ENCODE measurements around the gene ZNF385B. TPM values are rescaled to one million over a fixed set of nuclear protein-coding genes. Genes with fewer than 3 reads are reported as not detected.

ZNF385B gene
- polyA plus RNA-seq, 1 donor (not counting 4 experiments of a cell fraction or from before 2014, with no cell fraction given): 0.17 TPM

DNA sequence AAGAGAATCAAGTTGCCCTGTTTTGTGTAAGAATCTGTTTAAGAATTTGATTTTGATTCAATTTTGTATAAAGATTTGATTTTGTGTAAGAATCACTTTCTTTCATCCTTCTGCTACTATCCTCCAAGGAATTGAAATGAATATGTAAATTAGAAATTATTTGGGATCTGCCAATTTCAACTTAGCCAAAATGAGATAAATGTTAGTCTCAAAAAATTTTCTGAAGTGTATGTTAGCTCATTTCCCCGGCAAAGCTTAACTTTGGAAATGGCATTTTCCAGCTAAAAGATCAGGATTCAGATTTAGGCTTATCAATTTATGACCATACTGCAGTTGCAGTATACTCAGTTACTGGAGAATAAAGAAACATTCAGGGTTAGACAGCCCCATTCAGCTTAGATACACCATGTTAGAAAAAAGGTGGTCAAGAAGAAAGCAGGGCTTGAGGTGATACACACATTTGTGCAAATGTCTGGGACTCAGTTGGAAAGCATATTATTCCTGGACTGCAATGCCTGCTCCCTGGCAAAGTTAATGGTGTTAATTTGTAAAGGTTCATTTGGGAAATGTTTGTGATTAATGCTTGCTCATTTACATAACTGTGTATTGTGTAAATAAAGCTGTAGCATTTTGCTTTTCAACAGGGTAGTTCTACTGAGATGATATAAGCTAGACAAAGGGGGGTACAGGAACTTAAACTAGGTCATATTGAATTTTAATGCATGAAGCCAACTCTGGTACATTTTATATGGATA, 349.0 kb downstream of the ZNF385B start:
- DNase-seq (ENCODE audit: low read depth, low spot score) (no peak), FAIRE-seq (no peak)
- H3K27ac ChIP-seq (ENCODE audit: control insufficient read depth, insufficient read depth, low read length): no peak overlapping the region
- H3K79me2 ChIP-seq (ENCODE audit: control insufficient read depth, insufficient read depth, low read length): no peaks in the 10 kb centered on the region
- no peaks in the 10 kb centered on the region for H3K4me1 ChIP-seq (ENCODE audit: control insufficient read depth, extremely low read depth, insufficient read depth, low read length)
- TF ChIP-seq, protein P1, sequence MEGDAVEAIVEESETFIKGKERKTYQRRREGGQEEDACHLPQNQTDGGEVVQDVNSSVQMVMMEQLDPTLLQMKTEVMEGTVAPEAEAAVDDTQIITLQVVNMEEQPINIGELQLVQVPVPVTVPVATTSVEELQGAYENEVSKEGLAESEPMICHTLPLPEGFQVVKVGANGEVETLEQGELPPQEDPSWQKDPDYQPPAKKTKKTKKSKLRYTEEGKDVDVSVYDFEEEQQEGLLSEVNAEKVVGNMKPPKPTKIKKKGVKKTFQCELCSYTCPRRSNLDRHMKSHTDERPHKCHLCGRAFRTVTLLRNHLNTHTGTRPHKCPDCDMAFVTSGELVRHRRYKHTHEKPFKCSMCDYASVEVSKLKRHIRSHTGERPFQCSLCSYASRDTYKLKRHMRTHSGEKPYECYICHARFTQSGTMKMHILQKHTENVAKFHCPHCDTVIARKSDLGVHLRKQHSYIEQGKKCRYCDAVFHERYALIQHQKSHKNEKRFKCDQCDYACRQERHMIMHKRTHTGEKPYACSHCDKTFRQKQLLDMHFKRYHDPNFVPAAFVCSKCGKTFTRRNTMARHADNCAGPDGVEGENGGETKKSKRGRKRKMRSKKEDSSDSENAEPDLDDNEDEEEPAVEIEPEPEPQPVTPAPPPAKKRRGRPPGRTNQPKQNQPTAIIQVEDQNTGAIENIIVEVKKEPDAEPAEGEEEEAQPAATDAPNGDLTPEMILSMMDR (optimal IDR thresholded peaks at IDR 0.05 in 1 of 3, IDR thresholded peaks at IDR 0.05 in 1 of 3, conservative IDR thresholded peaks at IDR 0.05 in 1 of 3; ENCODE audit: extremely low read depth in 1 of 3, insufficient read depth in 2 of 3, low read length in 3 of 3): no peak
- TF ChIP-seq EZH2 (IDR thresholded peaks at IDR 0.05; ENCODE audit: low read length): no peak
- H3K9ac ChIP-seq (ENCODE audit: control insufficient read depth, extremely low read depth, insufficient read depth, low read length): no peak overlapping the region
- no peaks in the 10 kb centered on the region for H3K9me3 ChIP-seq (ENCODE audit: control insufficient read depth, low read depth, low read length)
- dilution Hi-C loops (cut with MboI; ENCODE audit: extremely low pct_ligation_motif_present, low sequenced_read_pairs): no loop called here
- no peaks in the 10 kb centered on the region for H3K27me3 ChIP-seq (ENCODE audit: control insufficient read depth, extremely low read depth, insufficient read depth, low read length)
- H3K4me3 ChIP-seq (ENCODE audit: control insufficient read depth in 2 of 3, extremely low read depth in 1 of 3, insufficient read depth in 2 of 3, low read depth in 1 of 3, low read length in 3 of 3): no peak overlapping the region
- no peaks in the 10 kb centered on the region for H4K20me1 ChIP-seq (ENCODE audit: control insufficient read depth, extremely low read depth, insufficient read depth, low read length)
- H3K4me2 ChIP-seq (ENCODE audit: control insufficient read depth, extremely low read depth, insufficient read depth, low read depth, low read length): no peak overlapping the region
- no peaks in the 10 kb centered on the region for H3K9me1 ChIP-seq (ENCODE audit: control insufficient read depth, extremely low read depth, insufficient read depth, low read length)
- H2AFZ ChIP-seq (ENCODE audit: control insufficient read depth, low read length): no peak overlapping the region
- H3K36me3 ChIP-seq (ENCODE audit: control insufficient read depth in 2 of 2, extremely low read depth in 1 of 2, insufficient read depth in 2 of 2, low read length in 2 of 2): no peaks in the 10 kb centered on the region

DNA sequence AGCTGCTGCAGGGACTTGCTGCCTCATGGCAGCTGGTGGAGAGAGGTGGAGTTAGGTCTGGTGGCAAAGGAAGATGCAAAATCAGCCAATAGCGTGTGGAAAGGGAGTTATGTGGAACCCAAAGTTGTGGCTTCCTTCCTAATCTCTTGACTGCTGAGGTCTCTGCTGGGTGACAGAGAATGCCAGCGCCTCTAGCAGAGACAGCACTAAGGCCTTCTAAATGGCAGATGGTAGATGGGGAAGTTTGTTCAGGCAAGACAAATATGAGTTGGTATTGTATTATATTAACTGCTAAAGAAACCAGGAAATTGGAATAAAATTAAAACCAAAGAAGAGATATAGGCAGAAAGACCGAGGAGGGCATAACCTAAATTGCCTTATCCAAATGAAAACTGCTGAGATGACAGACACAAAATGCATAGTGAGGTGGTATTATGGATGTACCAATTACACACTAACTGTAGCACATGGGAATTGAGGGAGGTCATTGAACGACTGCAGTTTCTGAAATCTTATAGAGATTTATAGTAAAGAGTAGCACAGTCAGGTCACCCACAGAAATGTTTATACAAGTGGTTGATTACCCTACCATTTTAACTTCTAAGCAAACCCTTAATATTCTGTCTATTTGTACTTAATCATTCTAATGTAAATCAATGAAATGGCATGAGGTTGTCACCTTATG, 350.2 kb downstream of the ZNF385B start:
- Histone ChIP-seq H2AFZ (ENCODE audit: control insufficient read depth, low read length) (no peak overlapping the region), H3K27ac (ENCODE audit: control insufficient read depth, insufficient read depth, low read length) (no peak overlapping the region), H3K27me3 (ENCODE audit: control insufficient read depth, extremely low read depth, insufficient read depth, low read length) (no peaks in the 10 kb centered on the region), H3K9me1 (ENCODE audit: control insufficient read depth, extremely low read depth, insufficient read depth, low read length) (no peaks in the 10 kb centered on the region), H3K36me3 (ENCODE audit: control insufficient read depth in 2 of 2, extremely low read depth in 1 of 2, insufficient read depth in 2 of 2, low read length in 2 of 2) (no peaks in the 10 kb centered on the region), H4K20me1 (ENCODE audit: control insufficient read depth, extremely low read depth, insufficient read depth, low read length) (no peaks in the 10 kb centered on the region), H3K9me3 (ENCODE audit: control insufficient read depth, low read depth, low read length) (no peaks in the 10 kb centered on the region), H3K4me1 (ENCODE audit: control insufficient read depth, extremely low read depth, insufficient read depth, low read length) (no peaks in the 10 kb centered on the region), H3K9ac (ENCODE audit: control insufficient read depth, extremely low read depth, insufficient read depth, low read length) (no peak overlapping the region), H3K4me2 (ENCODE audit: control insufficient read depth, extremely low read depth, insufficient read depth, low read depth, low read length) (no peak overlapping the region), H3K79me2 (ENCODE audit: control insufficient read depth, insufficient read depth, low read length) (no peaks in the 10 kb centered on the region), H3K4me3 (ENCODE audit: control insufficient read depth in 2 of 3, extremely low read depth in 1 of 3, insufficient read depth in 2 of 3, low read depth in 1 of 3, low read length in 3 of 3) (no peak overlapping the region)
- TF ChIP-seq, protein P1 (optimal IDR thresholded peaks at IDR 0.05 in 1 of 3, IDR thresholded peaks at IDR 0.05 in 1 of 3, conservative IDR thresholded peaks at IDR 0.05 in 1 of 3; ENCODE audit: extremely low read depth in 1 of 3, insufficient read depth in 2 of 3, low read length in 3 of 3): no peak
- no peak for TF ChIP-seq EZH2 (IDR thresholded peaks at IDR 0.05; ENCODE audit: low read length)
- DNase-seq (ENCODE audit: low read depth, low spot score): no peak
- dilution Hi-C loops (cut with MboI; ENCODE audit: extremely low pct_ligation_motif_present, low sequenced_read_pairs): no loop called here
- no peak for FAIRE-seq
